MCF 10A (cell line): Measurements from ENCODE around the gene KITLG. TPM values are rescaled to one million over a fixed set of nuclear protein-coding genes. Genes with fewer than 3 reads are reported as not detected.

ENCODE experiments used
- BruUV-seq: library from RNA; stranded (reverse); fragments of 400-500 nt; replicated peaks from 2 replicates; lab custom pipeline; 2021; lab: Mats Ljungman, UMichigan
- CTCF ChIA-PET: fragments of 300-600 bp; sonication (Branson Sonifier 250); formaldehyde crosslinking; extraction: SDS; loops from one replicate; lab custom pipeline; 2021; ENCODE audit warnings: antibody characterized with exemption, inconsistent platforms; lab: Yijun Ruan, JAX
- POLR2A ChIA-PET: fragments of 300-600, 350-650 bp; sonication (Branson Sonifier 250); formaldehyde crosslinking; extraction: SDS; loops from one replicate; lab custom pipeline; 2020; ENCODE audit warnings: antibody characterized with exemption, inconsistent platforms; lab: Yijun Ruan, JAX
- DNase-seq: peaks from one replicate; pipeline ENCODE4 v3.0.0-alpha.2; 2018; ENCODE audit not compliant: unreplicated experiment
- H3K27ac Mint-ChIP-seq: one replicate; pipeline ENCODE4 v1.8.0; 2022; ENCODE audit warnings: mild to moderate bottlenecking, low read depth, mixed read lengths; ENCODE audit not compliant: unreplicated experiment
- H3K27me3 Mint-ChIP-seq: one replicate; pipeline ENCODE4 v1.8.0; 2022; ENCODE audit warnings: mixed read lengths; ENCODE audit not compliant: insufficient read depth, unreplicated experiment
- H3K36me3 Mint-ChIP-seq: one replicate; pipeline ENCODE4 v1.8.0; 2022; ENCODE audit warnings: mild to moderate bottlenecking, moderate library complexity, mixed read lengths; ENCODE audit not compliant: insufficient read depth, unreplicated experiment
- H3K4me1 Mint-ChIP-seq: one replicate; pipeline ENCODE4 v1.8.0; 2022; ENCODE audit warnings: mixed read lengths; ENCODE audit not compliant: insufficient read depth, unreplicated experiment
- H3K4me3 Mint-ChIP-seq: one replicate; pipeline ENCODE4 v1.8.0; 2022; ENCODE audit warnings: mild to moderate bottlenecking, moderate library complexity, mixed read lengths; ENCODE audit not compliant: unreplicated experiment
- H3K9me3 Mint-ChIP-seq: one replicate; pipeline ENCODE4 v1.8.0; 2022; ENCODE audit warnings: mixed read lengths; ENCODE audit not compliant: unreplicated experiment
- intact Hi-C: fragments of 100-400 bp; cut with micrococcal nuclease; formaldehyde crosslinking; loops from 2 replicates; pipeline ENCODE4 v1.14.1; 2022
- total RNA-seq: library from RNA; stranded (reverse); gene quantifications from 2 replicates; pipeline ENCODE4 v1.2.3, GENCODE V29; 2022
- TF ChIP-seq, protein P1 (sequence below): fragments of 200-600 bp; IDR thresholded peaks from one replicate; pipeline ENCODE4 v1.8.0; 2022; ENCODE audit warnings: antibody characterized with exemption, mild to moderate bottlenecking; ENCODE audit not compliant: unreplicated experiment

The KITLG gene
- total RNA-seq, 1 experiment from 2014 or later, result 4.8 TPM

DNA sequence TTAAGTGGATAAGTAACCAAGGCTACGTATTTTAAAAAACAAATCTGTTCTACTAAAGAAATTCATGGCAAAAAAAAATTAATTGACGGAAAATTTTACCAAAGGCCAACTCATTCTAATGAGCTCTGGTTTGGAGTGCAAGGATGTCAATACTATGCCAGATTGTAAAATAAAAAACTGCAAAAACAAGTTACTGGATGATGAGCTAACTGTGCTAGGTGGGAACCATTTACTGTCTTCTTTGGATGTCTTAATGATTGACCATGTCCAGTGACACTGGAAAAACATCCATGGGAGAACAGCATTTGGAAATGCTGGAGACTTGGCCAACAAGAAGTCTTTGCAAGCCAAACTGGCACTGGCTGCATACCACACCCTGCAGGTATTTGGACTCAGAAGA is 41.6 kb downstream of the KITLG start:
- H3K27ac Mint-ChIP-seq, result no peak overlapping the region
- BruUV-seq, result no TSS peak
- ChIA-PET POLR2A (interaction anchor here (1.7 to 2.6 kb wide), 3 partner anchors 9 to 18 kb away, joined by 7 to 12 read pairs (median 9); no protein-coding TSS in a partner anchor), CTCF (interaction anchor here (0.6 to 1.4 kb wide), 2 partner anchors 41 to 83 kb away, joined by 4 to 5 read pairs; partner anchors contain the start of gene KITLG)
- H3K4me3 Mint-ChIP-seq, result no peak overlapping the region
- H3K36me3 Mint-ChIP-seq, result no peaks in the 10 kb centered on the region
- TF ChIP-seq, protein P1, sequence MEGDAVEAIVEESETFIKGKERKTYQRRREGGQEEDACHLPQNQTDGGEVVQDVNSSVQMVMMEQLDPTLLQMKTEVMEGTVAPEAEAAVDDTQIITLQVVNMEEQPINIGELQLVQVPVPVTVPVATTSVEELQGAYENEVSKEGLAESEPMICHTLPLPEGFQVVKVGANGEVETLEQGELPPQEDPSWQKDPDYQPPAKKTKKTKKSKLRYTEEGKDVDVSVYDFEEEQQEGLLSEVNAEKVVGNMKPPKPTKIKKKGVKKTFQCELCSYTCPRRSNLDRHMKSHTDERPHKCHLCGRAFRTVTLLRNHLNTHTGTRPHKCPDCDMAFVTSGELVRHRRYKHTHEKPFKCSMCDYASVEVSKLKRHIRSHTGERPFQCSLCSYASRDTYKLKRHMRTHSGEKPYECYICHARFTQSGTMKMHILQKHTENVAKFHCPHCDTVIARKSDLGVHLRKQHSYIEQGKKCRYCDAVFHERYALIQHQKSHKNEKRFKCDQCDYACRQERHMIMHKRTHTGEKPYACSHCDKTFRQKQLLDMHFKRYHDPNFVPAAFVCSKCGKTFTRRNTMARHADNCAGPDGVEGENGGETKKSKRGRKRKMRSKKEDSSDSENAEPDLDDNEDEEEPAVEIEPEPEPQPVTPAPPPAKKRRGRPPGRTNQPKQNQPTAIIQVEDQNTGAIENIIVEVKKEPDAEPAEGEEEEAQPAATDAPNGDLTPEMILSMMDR, result no peak
- DNase-seq, result peak; percentile 21
- peaks cover 6% of the 10 kb centered on the region for H3K9me3 Mint-ChIP-seq
- peaks cover 20% of the 10 kb centered on the region for H3K4me1 Mint-ChIP-seq
- H3K27me3 Mint-ChIP-seq, result no peaks in the 10 kb centered on the region
- intact Hi-C loops, result no loop called here

DNA sequence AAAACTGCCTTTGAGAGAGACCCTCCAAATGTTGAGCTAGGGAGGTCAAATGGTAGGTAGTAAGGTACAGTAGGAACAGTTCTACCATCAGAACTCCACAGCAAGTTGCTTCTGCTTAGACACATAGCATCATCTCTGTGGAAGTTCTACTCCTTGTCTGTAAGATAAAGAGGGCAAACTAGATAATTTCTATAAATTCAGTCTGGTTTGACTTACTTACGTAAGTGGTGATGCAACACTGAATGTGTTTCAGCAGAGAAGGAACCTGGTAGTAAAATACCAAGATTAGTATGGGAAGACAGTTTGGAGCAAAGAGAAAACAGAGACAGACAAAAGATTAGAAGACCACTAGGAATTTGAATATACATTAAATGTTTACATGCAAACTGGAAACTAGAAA is 42.0 kb downstream of the KITLG start:
- BruUV-seq, result no TSS peak
- H3K4me3 Mint-ChIP-seq, result no peak overlapping the region
- no peaks in the 10 kb centered on the region for H3K27me3 Mint-ChIP-seq
- peaks cover 20% of the 10 kb centered on the region for H3K4me1 Mint-ChIP-seq
- H3K36me3 Mint-ChIP-seq, result no peaks in the 10 kb centered on the region
- TF ChIP-seq, protein P1, result no peak
- POLR2A ChIA-PET, result interaction anchor here (1.7 to 2.0 kb wide), 2 partner anchors 9 to 19 kb away, joined by 5 to 12 read pairs; no protein-coding TSS in a partner anchor
- CTCF ChIA-PET, result interaction anchor here (1.4 kb wide), 1 partner anchor 42 kb away, joined by 5 read pairs; the partner anchor contains the start of gene KITLG
- DNase-seq, result no peak
- peaks cover 1% of the 10 kb centered on the region for H3K9me3 Mint-ChIP-seq
- intact Hi-C loops, result no loop called here
- no peak overlapping the region for H3K27ac Mint-ChIP-seq

DNA sequence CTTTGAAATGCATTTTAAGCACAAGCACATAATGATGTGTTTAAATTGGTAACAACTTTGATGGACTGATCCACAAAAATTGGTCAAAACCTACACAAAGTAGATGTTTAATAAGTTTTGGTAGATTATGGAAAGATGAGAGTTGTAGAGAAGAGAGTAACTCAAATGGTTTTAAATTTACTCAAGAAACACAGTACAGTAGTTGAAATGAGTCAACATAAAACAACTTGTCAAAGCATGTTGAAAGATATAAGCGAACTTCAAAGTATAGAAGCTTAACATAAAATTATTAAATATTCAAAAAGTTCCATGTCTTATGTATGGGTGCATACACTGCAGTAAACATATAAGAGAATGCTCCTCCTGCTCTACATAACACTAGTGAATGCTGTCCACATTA is 49.4 kb downstream of the KITLG start:
- BruUV-seq, result no TSS peak
- ChIA-PET POLR2A (interaction anchor here (0.6 to 2.2 kb wide), 6 partner anchors 8 to 24 kb away, joined by 3 to 12 read pairs (median 4); no protein-coding TSS in a partner anchor), CTCF (interaction anchor here (0.7 kb wide), 1 partner anchor 34 kb away, joined by 3 read pairs; no protein-coding TSS in a partner anchor)
- Mint-ChIP-seq H3K27me3 (no peaks in the 10 kb centered on the region), H3K9me3 (no peaks in the 10 kb centered on the region), H3K4me3 (no peak overlapping the region), H3K36me3 (no peaks in the 10 kb centered on the region), H3K27ac (peak overlapping the region; percentile 33), H3K4me1 (peaks cover 8% of the 10 kb centered on the region)
- intact Hi-C loops, result no loop called here
- DNase-seq, result no peak
- TF ChIP-seq, protein P1, result no peak

DNA sequence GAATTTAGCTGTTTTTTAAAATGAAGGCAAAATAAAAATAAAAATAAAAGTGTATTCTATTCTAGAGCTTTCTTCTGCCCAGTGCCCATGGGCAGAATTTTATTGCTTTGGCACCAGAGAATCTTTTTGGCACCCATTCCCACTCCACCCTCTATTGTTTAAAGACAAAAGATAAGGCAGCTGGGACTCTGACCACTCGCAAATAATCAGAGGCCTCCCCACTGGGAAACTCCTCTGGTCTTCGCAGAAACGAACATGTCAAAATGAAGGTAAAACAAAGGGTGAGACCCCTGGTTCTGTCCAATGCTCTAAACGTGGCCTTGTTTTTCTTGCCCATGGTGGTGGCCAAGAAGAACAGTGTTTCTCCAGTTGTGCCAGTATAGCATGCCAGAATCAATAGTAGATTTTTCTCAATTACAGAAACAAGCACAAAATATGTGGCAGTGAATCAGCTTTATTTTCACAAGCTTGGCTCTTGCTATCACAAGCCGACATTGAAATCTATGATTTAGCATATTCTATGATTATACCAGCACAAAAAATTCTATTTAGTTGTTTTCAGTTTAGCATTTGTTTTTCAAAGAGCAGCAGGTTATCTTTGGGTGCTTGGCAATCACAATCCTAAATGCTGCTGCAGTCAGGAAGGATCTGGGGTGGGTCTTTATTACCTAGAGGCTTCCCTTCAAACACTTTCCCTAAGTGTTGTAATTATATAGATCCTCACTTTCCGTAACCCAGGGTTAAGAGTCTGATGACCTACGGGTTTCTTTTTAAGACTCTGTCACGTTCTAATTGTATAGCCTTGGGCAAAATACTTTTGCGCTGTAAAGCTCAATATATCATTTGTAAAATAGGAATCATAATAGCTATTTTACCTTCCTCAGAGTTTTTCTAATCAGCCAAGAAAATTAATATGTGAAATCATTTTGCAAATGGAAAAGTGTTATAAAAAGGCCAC is 50.5 kb downstream of the KITLG start:
- BruUV-seq, result no TSS peak
- no peaks in the 10 kb centered on the region for H3K27me3 Mint-ChIP-seq

More for the DNA sequence above, 50.5 kb downstream of the KITLG start:
- TF ChIP-seq, protein P1, result no peak
- Mint-ChIP-seq H3K4me1 (peaks cover 8% of the 10 kb centered on the region), H3K9me3 (no peaks in the 10 kb centered on the region), H3K36me3 (no peaks in the 10 kb centered on the region), H3K27ac (peak overlapping the region; percentile 33), H3K4me3 (no peak overlapping the region)
- ChIA-PET POLR2A (interaction anchor here (0.9 to 2.2 kb wide), 6 partner anchors 8 to 204 kb away, joined by 3 to 12 read pairs (median 4); no protein-coding TSS in a partner anchor), CTCF (interaction anchor here (0.7 kb wide), 2 partner anchors 33 to 83 kb away, joined by 3 read pairs; no protein-coding TSS in a partner anchor)
- DNase-seq, result no peak
- intact Hi-C loops, result no loop called here
